HEK293T (cell line): ENCODE data around the gene LAMTOR1.

Source experiments
- CTCF ChIA-PET: fragments of 350-600 bp; formaldehyde crosslinking; extraction: SDS; loops from one replicate; lab custom pipeline; 2021; ENCODE audit warnings: antibody characterized with exemption, inconsistent platforms; lab: Yijun Ruan, JAX
- POLR2A ChIA-PET: fragments of 350-600 bp; formaldehyde crosslinking; extraction: SDS; loops from one replicate; lab custom pipeline; 2020; ENCODE audit warnings: antibody characterized with exemption, inconsistent platforms; lab: Yijun Ruan, JAX
- DNase-seq: peaks from one replicate; pipeline ENCODE4 v3.0.0; 2012; ENCODE audit warnings: mixed read lengths; ENCODE audit errors: extremely low spot score
- ARNT ChIP-seq: fragments of 450-650 bp; IDR thresholded peaks from 2 replicates; pipeline ENCODE4 v1.6.1; 2017; ENCODE audit warnings: mild to moderate bottlenecking
- BHLHE40 ChIP-seq: fragments of 450-650 bp; IDR thresholded peaks from 2 replicates; pipeline ENCODE4 v1.6.1; 2016; ENCODE audit warnings: mild to moderate bottlenecking, moderate library complexity, borderline replicate concordance
- CTBP1 ChIP-seq: fragments of 450-650 bp; IDR thresholded peaks from 2 replicates; pipeline ENCODE4 v1.6.1; 2016; ENCODE audit warnings: borderline replicate concordance
- ELF4 ChIP-seq: fragments of 450-650 bp; IDR thresholded peaks from 2 replicates; pipeline ENCODE4 v1.6.1; 2017; ENCODE audit warnings: antibody characterized with exemption
- FOXA1 ChIP-seq: fragments of 450-650 bp; IDR thresholded peaks from 2 replicates; pipeline ENCODE4 v1.6.1; 2016; ENCODE audit warnings: mild to moderate bottlenecking
- FOXK2 ChIP-seq: fragments of 450-650 bp; IDR thresholded peaks from 2 replicates; pipeline ENCODE4 v1.6.1; 2016; ENCODE audit warnings: mild to moderate bottlenecking
- FOXM1 ChIP-seq: fragments of 450-650 bp; IDR thresholded peaks from 2 replicates; pipeline ENCODE4 v1.6.1; 2017; ENCODE audit warnings: mild to moderate bottlenecking, borderline replicate concordance
- HDGF ChIP-seq: fragments of 450-650 bp; IDR thresholded peaks from 2 replicates; pipeline ENCODE4 v1.6.1; 2017; ENCODE audit warnings: antibody characterized with exemption, borderline replicate concordance
- L3MBTL2 ChIP-seq: fragments of 450-650 bp; conservative IDR thresholded peaks from 2 replicates; pipeline ENCODE4 v1.6.1; 2016; ENCODE audit warnings: mild to moderate bottlenecking
- LEF1 ChIP-seq: fragments of 450-650 bp; IDR thresholded peaks from 2 replicates; pipeline ENCODE4 v1.6.1; 2017; ENCODE audit warnings: mild to moderate bottlenecking, borderline replicate concordance
- NFRKB ChIP-seq: fragments of 450-650 bp; IDR thresholded peaks from 2 replicates; pipeline ENCODE4 v1.6.1; 2016; ENCODE audit warnings: mild to moderate bottlenecking, moderate library complexity
- SP1 ChIP-seq: fragments of 450-650 bp; IDR thresholded peaks from 2 replicates; pipeline ENCODE4 v1.6.1; 2017
- SUZ12 ChIP-seq: fragments of 450-650 bp; IDR thresholded peaks from 2 replicates; pipeline ENCODE4 v1.6.1; 2016; ENCODE audit warnings: mild to moderate bottlenecking
- TARDBP ChIP-seq: fragments of 450-650 bp; IDR thresholded peaks from 2 replicates; pipeline ENCODE4 v1.6.1; 2016
- ZNF384 ChIP-seq: fragments of 450-650 bp; IDR thresholded peaks from 2 replicates; pipeline ENCODE4 v1.6.1; 2016
- TF ChIP-seq, protein P1 (sequence below): fragments of 450-650 bp; IDR thresholded peaks from 2 replicates; pipeline ENCODE4 v1.6.1; 2016

The LAMTOR1 gene

GRCh38 chr11:72122607-72123006 lies 19.5 kb upstream of the LAMTOR1 start:
- ChIA-PET POLR2A (interaction anchor here (1.7 kb wide), 1 partner anchor 10 kb away, joined by 9 read pairs; the partner anchor contains the start of gene ANAPC15), CTCF (no interaction called here)
- DNase-seq, result no peak
- TF ChIP-seq TARDBP, result no peak
- no peak for TF ChIP-seq FOXM1
- no peak for TF ChIP-seq FOXA1
- no peak for TF ChIP-seq SUZ12
- TF ChIP-seq LEF1, result no peak
- TF ChIP-seq HDGF, result no peak
- no peak for TF ChIP-seq ZNF384
- TF ChIP-seq, protein P1, sequence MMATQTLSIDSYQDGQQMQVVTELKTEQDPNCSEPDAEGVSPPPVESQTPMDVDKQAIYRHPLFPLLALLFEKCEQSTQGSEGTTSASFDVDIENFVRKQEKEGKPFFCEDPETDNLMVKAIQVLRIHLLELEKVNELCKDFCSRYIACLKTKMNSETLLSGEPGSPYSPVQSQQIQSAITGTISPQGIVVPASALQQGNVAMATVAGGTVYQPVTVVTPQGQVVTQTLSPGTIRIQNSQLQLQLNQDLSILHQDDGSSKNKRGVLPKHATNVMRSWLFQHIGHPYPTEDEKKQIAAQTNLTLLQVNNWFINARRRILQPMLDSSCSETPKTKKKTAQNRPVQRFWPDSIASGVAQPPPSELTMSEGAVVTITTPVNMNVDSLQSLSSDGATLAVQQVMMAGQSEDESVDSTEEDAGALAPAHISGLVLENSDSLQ, result no peak
- no peak for TF ChIP-seq NFRKB
- no peak for TF ChIP-seq ELF4
- TF ChIP-seq FOXK2, result no peak
- no peak for TF ChIP-seq CTBP1
- TF ChIP-seq L3MBTL2, result no peak

DNA sequence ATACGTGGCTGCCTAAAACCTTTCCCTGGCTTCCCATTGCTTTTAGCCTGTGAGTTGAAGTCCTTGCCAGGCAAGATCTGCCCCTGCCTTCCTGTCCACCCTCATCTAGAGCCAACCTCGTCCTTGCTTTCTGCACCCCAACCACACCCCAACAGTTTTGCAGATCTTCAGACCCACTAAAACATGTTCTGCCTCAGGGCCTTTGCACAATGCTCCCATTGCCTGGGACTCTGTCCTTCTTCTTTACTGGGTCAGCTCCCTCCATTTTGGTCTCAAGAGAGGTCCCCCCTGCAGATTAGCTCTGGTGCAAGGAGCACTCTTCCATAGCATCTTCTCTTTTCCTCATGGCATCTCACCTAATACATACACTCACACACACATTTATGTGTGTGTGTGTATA lies 17.8 kb upstream of the LAMTOR1 start:
- no peak for DNase-seq
- TF ChIP-seq BHLHE40, result no peak
- TF ChIP-seq ARNT, result no peak
- TF ChIP-seq ELF4, result no peak
- TF ChIP-seq LEF1, result no peak
- no peak for TF ChIP-seq FOXM1
- no peak for TF ChIP-seq CTBP1
- TF ChIP-seq SUZ12, result no peak
- TF ChIP-seq ZNF384, result no peak
- no peak for TF ChIP-seq TARDBP
- TF ChIP-seq FOXA1, result no peak
- TF ChIP-seq L3MBTL2, result no peak
- TF ChIP-seq SP1, result no peak
- no peak for TF ChIP-seq NFRKB
- no peak for TF ChIP-seq FOXK2
- TF ChIP-seq, protein P1, result no peak
- no peak for TF ChIP-seq HDGF
- ChIA-PET POLR2A (no interaction called here), CTCF (no interaction called here)

DNA sequence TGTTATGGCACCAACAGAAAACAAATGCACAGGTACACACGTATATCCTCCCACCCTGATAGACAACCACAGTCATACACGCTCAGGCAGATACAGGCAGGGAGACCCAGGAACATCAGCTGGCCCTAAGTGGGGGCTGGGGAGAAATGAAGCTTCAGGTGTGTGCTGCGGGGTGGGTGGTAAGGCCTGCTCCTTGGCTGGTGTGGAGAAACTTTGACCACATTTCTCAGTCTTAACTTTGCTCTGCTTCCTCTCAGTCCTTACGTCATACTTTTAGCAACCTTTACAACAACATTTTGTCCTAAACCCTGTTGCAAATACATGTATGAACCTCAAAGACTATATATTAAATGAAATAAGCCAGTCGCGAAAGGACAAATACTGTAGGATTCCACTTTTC lies 16.1 kb upstream of the LAMTOR1 start:
- no peak for TF ChIP-seq CTBP1
- no peak for TF ChIP-seq L3MBTL2
- TF ChIP-seq, protein P1, result no peak
- no peak for TF ChIP-seq ELF4
- no peak for TF ChIP-seq TARDBP
- no peak for TF ChIP-seq FOXM1
- TF ChIP-seq NFRKB, result no peak
- no peak for TF ChIP-seq SP1
- TF ChIP-seq LEF1, result no peak
- TF ChIP-seq FOXA1, result no peak
- TF ChIP-seq HDGF, result no peak
- TF ChIP-seq SUZ12, result no peak
- no peak for TF ChIP-seq ARNT
- no peak for TF ChIP-seq BHLHE40
- no peak for TF ChIP-seq FOXK2
- no peak for TF ChIP-seq ZNF384
- no peak for DNase-seq
- ChIA-PET POLR2A (no interaction called here), CTCF (interaction anchor here (0.9 kb wide), 1 partner anchor 24 kb away, joined by 3 read pairs; no protein-coding TSS in a partner anchor)

GRCh38 chr11:72116019-72116755 lies 13.1 kb upstream of the LAMTOR1 start:
- ChIA-PET CTCF (no interaction called here), POLR2A (no interaction called here)
- DNase-seq, result no peak
- TF ChIP-seq LEF1, result no peak
- no peak for TF ChIP-seq SUZ12
- TF ChIP-seq FOXM1, result no peak

DNA sequence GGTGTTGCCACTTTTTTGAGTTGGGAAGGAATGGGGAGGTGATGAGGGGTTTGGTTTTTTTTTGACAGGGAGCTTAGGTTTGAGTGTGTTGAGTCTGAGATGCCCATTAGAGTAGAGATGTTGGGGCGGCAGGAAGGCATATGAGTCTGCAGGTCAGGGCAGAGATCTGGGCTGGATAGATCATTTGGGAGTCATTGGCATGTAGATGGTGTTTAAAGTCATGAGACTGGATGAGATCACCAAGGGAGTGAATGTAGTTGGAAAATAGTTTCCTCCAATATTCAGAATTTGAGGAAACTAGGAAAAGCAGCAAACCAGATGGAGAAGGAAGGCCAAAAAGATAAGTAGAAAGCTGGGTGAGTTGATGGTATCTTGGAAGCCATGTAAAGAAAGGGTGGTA lies 11.5 kb upstream of the LAMTOR1 start:
- POLR2A ChIA-PET, result no interaction called here
- CTCF ChIA-PET, result no interaction called here
- DNase-seq, result no peak
- TF ChIP-seq TARDBP (no peak), FOXA1 (no peak), CTBP1 (no peak), HDGF (no peak), ZNF384 (no peak), LEF1 (no peak), FOXK2 (no peak)
- TF ChIP-seq, protein P1, result no peak
